B cell (primary cell): Measurements from ENCODE around the gene CBX1.

ENCODE experiments used
- CTCF ChIP-seq: fragments of 200-600 bp; IDR thresholded peaks from one replicate; pipeline ENCODE4 v1.8.0; 2022; ENCODE audit warnings: antibody characterized with exemption, mild to moderate bottlenecking
- EZH2 ChIP-seq: IDR thresholded peaks from 2 replicates; pipeline ENCODE4 v1.6.1; 2012; ENCODE audit warnings: borderline replicate concordance, low read depth, mild to moderate bottlenecking, moderate library complexity, low read length; ENCODE audit not compliant: insufficient read depth, poor library complexity, severe bottlenecking

- TF ChIP-seq CTCF (no peak), EZH2 (no peak)
Measured at GRCh38 chr17:48095611-48096010, 5.7 kb downstream of the CBX1 start.
